GM12878 (cell line): ENCODE data around the gene EMC6. TPM values are rescaled to one million over a fixed set of nuclear protein-coding genes. Genes with fewer than 3 reads are reported as not detected.

Experiments used
- ATAC-seq: fragments of 200-7000 bp; cut with Tn5 transposase; 3 replicates; pipeline ENCODE4 v1.9.1; 2020; ENCODE audit warnings: mild to moderate bottlenecking, moderate library complexity
- BruUV-seq: library from RNA; stranded (reverse); fragments of 400-500 nt; replicated peaks from 2 replicates; lab custom pipeline; 2021; lab: Mats Ljungman, UMichigan
- CTCF ChIA-PET: fragments of 300-600 bp; sonication (Branson Sonifier 250); formaldehyde crosslinking; extraction: SDS; loops from one replicate; lab custom pipeline; 2021; ENCODE audit warnings: inconsistent platforms; lab: Yijun Ruan, JAX
- POLR2A ChIA-PET: fragments of 350-600 bp; formaldehyde crosslinking; extraction: SDS; loops from one replicate; lab custom pipeline; 2021; ENCODE audit warnings: inconsistent platforms; lab: Charles Lee
- RAD21 ChIA-PET: fragments of 300-600 bp; sonication (Branson Sonifier 250); formaldehyde crosslinking; loops from one replicate; lab custom pipeline; 2023; ENCODE audit warnings: antibody characterized with exemption; ENCODE audit not compliant: unreplicated experiment; lab: Charles Lee
- SMC1A ChIA-PET: fragments of 300-600 bp; sonication (Branson Sonifier 250); formaldehyde crosslinking; loops from one replicate; lab custom pipeline; 2023; ENCODE audit not compliant: unreplicated experiment, uncharacterized antibody; lab: Charles Lee
- DNase-seq: peaks from one replicate; pipeline ENCODE4 v3.0.0-alpha.2; 2011; ENCODE audit warnings: low read depth, low spot score
- FAIRE-seq: peaks from 3 replicates; lab custom pipeline; 2011; peaks lifted over from hg19 to GRCh38; lab: Jason Lieb, UNC
- H2AFZ ChIP-seq: 2 replicates; pipeline ENCODE4 v1.6.0; 2011; ENCODE audit warnings: low read depth, low read length, control low read depth; ENCODE audit not compliant: control insufficient read depth
- H3K27ac ChIP-seq: 2 replicates; pipeline ENCODE4 v1.5.1; 2011; ENCODE audit warnings: control low read depth; ENCODE audit not compliant: control insufficient read depth, insufficient read depth
- H3K27me3 ChIP-seq, 2 experiments: replicated peaks in 1 of 2; 2 replicates each; pipeline versions ENCODE4 v1.6.0 to v1.6.1; 2011; ENCODE audit warnings: low read length in 1 of 2; ENCODE audit not compliant: control insufficient read depth in 2 of 2, insufficient read depth in 2 of 2
- H3K36me3 ChIP-seq, 2 experiments: 2 replicates each; pipeline ENCODE4 v1.5.1; 2011; ENCODE audit warnings: low read length in 1 of 2; ENCODE audit not compliant: control insufficient read depth in 2 of 2, insufficient read depth in 2 of 2
- H3K4me1 ChIP-seq: 2 replicates; pipeline ENCODE4 v1.6.1; 2011; ENCODE audit warnings: mild to moderate bottlenecking, low read length, moderate library complexity, mixed read lengths; ENCODE audit not compliant: control insufficient read depth, insufficient read depth
- H3K4me2 ChIP-seq: 2 replicates; pipeline ENCODE4 v1.6.0; 2011; ENCODE audit warnings: control low read depth; ENCODE audit not compliant: control insufficient read depth, insufficient read depth
- H3K4me3 ChIP-seq: fragments of 200-600 bp; sonication (generic); 2 replicates; pipeline ENCODE4 v1.5.1; 2016
- H3K79me2 ChIP-seq: 2 replicates; pipeline ENCODE4 v1.6.0; 2011; ENCODE audit warnings: low read length; ENCODE audit not compliant: control insufficient read depth, insufficient read depth
- H3K9ac ChIP-seq: 2 replicates; pipeline ENCODE4 v1.8.0; 2011; ENCODE audit warnings: low read length, control low read depth, mixed read lengths; ENCODE audit not compliant: control insufficient read depth, insufficient read depth
- H3K9me3 ChIP-seq: replicated peaks from 3 replicates; pipeline ENCODE4 v1.5.1; 2011; ENCODE audit warnings: mild to moderate bottlenecking, low read length; ENCODE audit not compliant: control insufficient read depth, insufficient read depth
- H4K20me1 ChIP-seq: 2 replicates; pipeline ENCODE4 v1.6.0; 2011; ENCODE audit not compliant: control insufficient read depth, insufficient read depth
- MYB ChIP-seq: fragments of 150-350 bp; IDR thresholded peaks from 2 replicates; pipeline ENCODE4 v1.6.1; 2014; ENCODE audit warnings: mild to moderate bottlenecking, low read depth, low read length, borderline replicate concordance
- RBBP5 ChIP-seq: fragments of 200-600 bp; sonication (generic); conservative IDR thresholded peaks from 2 replicates; pipeline ENCODE4 v1.6.1; 2016
- WGBS: methylation state at CpG from one replicate; pipeline ENCODE4 v1.1.6; 2016; ENCODE audit warnings: low lambda C conversion rate; ENCODE audit not compliant: insufficient replicate concordance, insufficient coverage; ENCODE audit errors: missing lambda C conversion rate; 5-methylcytosine and 5-hydroxymethylcytosine counted together
- in situ Hi-C: fragments of 300-500 bp; cut with MboI; formaldehyde crosslinking; loops from 9 replicates; pipeline ENCODE4 v1.14.3; 2018; ENCODE audit warnings: mixed read lengths
- intact Hi-C: fragments of 100-400 bp; cut with micrococcal nuclease; formaldehyde crosslinking; loops from one replicate; pipeline ENCODE4 v1.14.2; 2022; ENCODE audit not compliant: unreplicated experiment
- polyA plus RNA-seq, 11 experiments: library from polyadenylated mRNA; depleted of rRNA in 4 of 11; unstranded in 6 of 11; stranded (reverse) in 5 of 11; fragments of >200 nt; fragmentation: Nextera tagmentation in 4 of 11; fragmentation: Illumina TruSeq in 1 of 11; extraction: Ambion mirVana in 4 of 11; extraction: Trizol in 1 of 11; gene quantifications; 1 replicate in 1 of 11; 2 replicates in 10 of 11; pipeline versions ENCODE4 v1.2.1 to v1.2.3, GENCODE V29; 2011 to 2016; ENCODE audit warnings: inconsistent platforms in 2 of 11, missing spikeins in 2 of 11, low read depth in 1 of 11
- total RNA-seq, 4 experiments: library from RNA; depleted of rRNA in 3 of 4; stranded (reverse); fragments of >200 nt in 3 of 4; fragmentation: Illumina TruSeq in 1 of 4; extraction: Trizol in 1 of 4; gene quantifications; 2 replicates each; pipeline versions ENCODE4 v1.2.1 to v1.2.3, GENCODE V29; 2013 to 2021
- TF ChIP-seq, protein P1 (sequence below): IDR thresholded peaks from 2 replicates; pipeline ENCODE4 v1.6.1; 2012; ENCODE audit warnings: low read length, inconsistent platforms

EMC6 gene
- total and polyA plus RNA-seq, 10 of the 15 experiments (the other 5 are each of a cell fraction or from before 2014, with no cell fraction given): 5.1 to 172 (median 35.9) TPM

DNA sequence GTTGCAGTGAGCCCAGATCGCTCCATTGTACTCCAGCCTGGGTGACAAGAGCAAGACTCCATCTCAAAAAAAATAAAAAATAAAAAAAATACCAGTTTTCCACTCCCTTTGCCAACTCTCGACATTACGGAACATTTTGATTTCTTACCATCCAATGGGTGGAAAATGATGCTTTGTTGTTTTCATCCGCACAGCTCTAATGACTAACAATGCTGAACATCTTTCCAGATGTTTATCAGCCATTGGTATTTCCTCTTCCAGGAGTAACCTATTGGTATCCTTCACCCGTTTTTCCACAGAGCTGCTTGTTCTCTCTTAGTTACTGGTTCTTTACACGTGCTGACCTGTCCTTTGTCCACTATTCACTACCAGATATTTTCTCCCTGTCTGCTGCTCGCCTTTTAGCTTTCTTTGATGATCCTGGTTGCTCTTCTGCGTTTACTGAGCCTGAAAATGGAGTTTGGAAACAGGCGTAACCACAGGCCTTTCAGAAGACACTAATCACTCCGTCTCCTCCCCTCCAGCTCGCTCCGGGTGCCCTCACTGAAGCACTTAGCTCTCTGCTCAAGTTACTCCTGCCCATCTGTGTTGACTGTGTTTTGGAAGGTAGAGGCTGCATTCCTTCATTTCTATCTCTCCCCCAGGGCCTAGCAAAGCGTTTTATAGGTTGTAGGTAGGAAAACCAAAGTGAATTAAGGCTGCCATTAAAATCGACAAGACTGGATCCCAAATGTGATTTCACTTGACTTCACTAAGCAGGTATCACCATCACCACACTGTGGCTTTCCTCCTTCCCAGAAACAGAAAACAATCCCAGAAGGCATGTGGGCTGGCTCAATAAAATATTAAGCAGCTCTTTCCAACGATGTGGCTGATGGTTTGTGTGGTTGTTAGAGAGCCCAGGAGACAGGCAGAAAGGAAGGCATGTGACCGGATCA is 41.5 kb upstream of the EMC6 start:
- Histone ChIP-seq H3K36me3 (peaks cover 11 to 12% of the 10 kb centered on the region in 2 experiments; a peak in 3 of 4 replicates), H4K20me1 (no peaks in the 10 kb centered on the region), H3K9me3 (no peaks in the 10 kb centered on the region), H3K4me1 (no peaks in the 10 kb centered on the region), H3K4me3 (no peak overlapping the region), H3K27me3 (no peaks in the 10 kb centered on the region), H2AFZ (no peak overlapping the region), H3K9ac (no peak overlapping the region), H3K4me2 (no peak overlapping the region), H3K79me2 (no peaks in the 10 kb centered on the region), H3K27ac (no peak overlapping the region)
- ChIA-PET SMC1A (interaction anchor here (1.1 kb wide), 1 partner anchor 9 kb away, joined by 3 read pairs; the partner anchor contains the start of genes CTNS and SHPK), POLR2A (no interaction called here), CTCF (interaction anchor here (1.0 to 2.1 kb wide), 2 partner anchors 9 to 25 kb away, joined by 4 to 9 read pairs; partner anchors contain the start of genes CTNS and SHPK), RAD21 (no interaction called here)
- FAIRE-seq (no peak), DNase-seq (no peak), ATAC-seq (no peak)
- in situ Hi-C loops (no loop called here), intact Hi-C loops (no loop called here)
- TSS peak; percentile 34 for BruUV-seq
- WGBS: 86% methylated on average over 16 of the region's 16 CpGs
- TF ChIP-seq RBBP5: no peak

GRCh38 chr17:3627769-3628167 is 40.8 kb upstream of the EMC6 start:
- Histone ChIP-seq H2AFZ (no peak overlapping the region), H3K4me2 (no peak overlapping the region), H3K27ac (no peak overlapping the region), H3K27me3 (no peaks in the 10 kb centered on the region), H4K20me1 (no peaks in the 10 kb centered on the region)
- ChIA-PET SMC1A (interaction anchor here (1.1 kb wide), 1 partner anchor 9 kb away, joined by 3 read pairs; the partner anchor contains the start of genes CTNS and SHPK), POLR2A (no interaction called here)
- intact Hi-C loops: no loop called here
- TF ChIP-seq, protein P1, sequence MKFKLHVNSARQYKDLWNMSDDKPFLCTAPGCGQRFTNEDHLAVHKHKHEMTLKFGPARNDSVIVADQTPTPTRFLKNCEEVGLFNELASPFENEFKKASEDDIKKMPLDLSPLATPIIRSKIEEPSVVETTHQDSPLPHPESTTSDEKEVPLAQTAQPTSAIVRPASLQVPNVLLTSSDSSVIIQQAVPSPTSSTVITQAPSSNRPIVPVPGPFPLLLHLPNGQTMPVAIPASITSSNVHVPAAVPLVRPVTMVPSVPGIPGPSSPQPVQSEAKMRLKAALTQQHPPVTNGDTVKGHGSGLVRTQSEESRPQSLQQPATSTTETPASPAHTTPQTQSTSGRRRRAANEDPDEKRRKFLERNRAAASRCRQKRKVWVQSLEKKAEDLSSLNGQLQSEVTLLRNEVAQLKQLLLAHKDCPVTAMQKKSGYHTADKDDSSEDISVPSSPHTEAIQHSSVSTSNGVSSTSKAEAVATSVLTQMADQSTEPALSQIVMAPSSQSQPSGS: no peak
- TF ChIP-seq MYB: no peak
- TF ChIP-seq, all 136 proteins: peak for 0
- in situ Hi-C loops: no loop called here
- BruUV-seq: no TSS peak
- Histone ChIP-seq H3K4me1 (no peaks in the 10 kb centered on the region), H3K9me3 (no peaks in the 10 kb centered on the region), H3K4me3 (no peak overlapping the region), H3K36me3 (peaks cover 8 to 12% of the 10 kb centered on the region in 2 experiments; a peak in 3 of 4 replicates), H3K9ac (no peak overlapping the region), H3K79me2 (no peaks in the 10 kb centered on the region)
- DNase-seq (no peak), FAIRE-seq (no peak), ATAC-seq (no peak)
- 94% methylated on average over 11 of the region's 11 CpGs for WGBS
- ChIA-PET CTCF (interaction anchor here (1.0 to 2.1 kb wide), 2 partner anchors 8 to 26 kb away, joined by 4 to 9 read pairs; partner anchors contain the start of genes CTNS and SHPK), RAD21 (no interaction called here)
